ENCODE results near the gene HIF1A. TPM values are rescaled to one million over a fixed set of nuclear protein-coding genes. Genes with fewer than 3 reads are reported as not detected.
A peak's percentile ranks its signal among the peaks of the same experiment; 100 is the strongest.
"Not testable (repeated sequence)": the region's sequence is repeated elsewhere in the genome, so short reads cannot be mapped to it uniquely, and the experiment has no call there.

HIF1A gene
- total and polyA plus RNA-seq, 4 donors: 43.8 to 173 (median 106) TPM

GRCh38 chr14:61654026-61654425, 41.3 kb upstream of the HIF1A start:
- Histone ChIP-seq H3K4me3 (ENCODE audit: low read length in 2 of 2) (no peak overlapping the region), H3K27ac (ENCODE audit: low read depth in 1 of 2, low read length in 2 of 2) (no peak overlapping the region), H3K36me3 (ENCODE audit: control insufficient read depth in 1 of 2, insufficient read depth in 2 of 2, low read length in 1 of 2) (no peaks in the 10 kb centered on the region), H3K9me3 (ENCODE audit: control insufficient read depth, low read length) (no peaks in the 10 kb centered on the region), H3K27me3 (ENCODE audit: control insufficient read depth in 1 of 2, insufficient read depth in 2 of 2, low read length in 1 of 2) (no peaks in the 10 kb centered on the region), H3K4me1 (ENCODE audit: control insufficient read depth in 1 of 2, insufficient read depth in 2 of 2, low read length in 2 of 2) (no peaks in the 10 kb centered on the region)
- DNase-seq (no peak), ATAC-seq (ENCODE audit: low FRiP score) (no peak)
- intact Hi-C loops (cut with DNase I): no loop called here
- WGBS, 2 donors: 73 to 80% methylated on average over 1 of the region's 1 CpG

GRCh38 chr14:61655777-61656176, 39.5 kb upstream of the HIF1A start:
- Histone ChIP-seq H3K27me3 (ENCODE audit: control insufficient read depth in 1 of 2, insufficient read depth in 2 of 2, low read length in 1 of 2) (no peaks in the 10 kb centered on the region), H3K4me3 (ENCODE audit: low read length in 2 of 2) (no peak overlapping the region), H3K36me3 (ENCODE audit: control insufficient read depth in 1 of 2, insufficient read depth in 2 of 2, low read length in 1 of 2) (no peaks in the 10 kb centered on the region), H3K9me3 (ENCODE audit: control insufficient read depth, low read length) (no peaks in the 10 kb centered on the region), H3K27ac (ENCODE audit: low read depth in 1 of 2, low read length in 2 of 2) (no peak overlapping the region), H3K4me1 (ENCODE audit: control insufficient read depth in 1 of 2, insufficient read depth in 2 of 2, low read length in 2 of 2) (peaks cover 0 to 2% of the 10 kb centered on the region in 2 donors)
- intact Hi-C loops (cut with DNase I): no loop called here
- ATAC-seq (ENCODE audit: low FRiP score) (no peak), DNase-seq (no peak)
- WGBS, 2 donors: 88 to 92% methylated on average over 3 of the region's 3 CpGs

- ATAC-seq (ENCODE audit: low FRiP score) (no peak), DNase-seq (no peak)
- peaks cover 0 to 3% of the 10 kb centered on the region in 2 donors for H3K4me1 ChIP-seq (ENCODE audit: control insufficient read depth in 1 of 2, insufficient read depth in 2 of 2, low read length in 2 of 2)
- no peaks in the 10 kb centered on the region for H3K9me3 ChIP-seq (ENCODE audit: control insufficient read depth, low read length)
- no peaks in the 10 kb centered on the region for H3K36me3 ChIP-seq (ENCODE audit: control insufficient read depth in 1 of 2, insufficient read depth in 2 of 2, low read length in 1 of 2)
- H3K4me3 ChIP-seq (ENCODE audit: low read length in 2 of 2): no peak overlapping the region
- H3K27me3 ChIP-seq (ENCODE audit: control insufficient read depth in 1 of 2, insufficient read depth in 2 of 2, low read length in 1 of 2): no peaks in the 10 kb centered on the region
- intact Hi-C loops (cut with DNase I): no loop called here
- H3K27ac ChIP-seq (ENCODE audit: low read depth in 1 of 2, low read length in 2 of 2): no peak overlapping the region
- WGBS, 2 donors: 97% methylated on average over 4 of the region's 4 CpGs
Measured at GRCh38 chr14:61656341-61656740, 39.0 kb upstream of the HIF1A start.

- H3K4me3 ChIP-seq (ENCODE audit: low read length in 2 of 2); H3K36me3 ChIP-seq (ENCODE audit: control insufficient read depth in 1 of 2, insufficient read depth in 2 of 2, low read length in 1 of 2); H3K4me1 ChIP-seq (ENCODE audit: control insufficient read depth in 1 of 2, insufficient read depth in 2 of 2, low read length in 2 of 2); H3K27me3 ChIP-seq (ENCODE audit: control insufficient read depth in 1 of 2, insufficient read depth in 2 of 2, low read length in 1 of 2); ATAC-seq (ENCODE audit: low FRiP score); H3K9me3 ChIP-seq (ENCODE audit: control insufficient read depth, low read length); H3K27ac ChIP-seq (ENCODE audit: low read depth in 1 of 2, low read length in 2 of 2); intact Hi-C loops (cut with DNase I); DNase-seq: not testable (repeated sequence)
- WGBS, 2 donors: 96 to 100% methylated on average over 1 of the region's 3 CpGs
Measured at GRCh38 chr14:61658111-61658510, 37.2 kb upstream of the HIF1A start.

GRCh38 chr14:61659582-61659981, 35.7 kb upstream of the HIF1A start:
- ATAC-seq (ENCODE audit: low FRiP score) (no peak), DNase-seq (no peak)
- Histone ChIP-seq H3K36me3 (ENCODE audit: control insufficient read depth in 1 of 2, insufficient read depth in 2 of 2, low read length in 1 of 2) (no peaks in the 10 kb centered on the region), H3K9me3 (ENCODE audit: control insufficient read depth, low read length) (no peaks in the 10 kb centered on the region), H3K27me3 (ENCODE audit: control insufficient read depth in 1 of 2, insufficient read depth in 2 of 2, low read length in 1 of 2) (no peaks in the 10 kb centered on the region), H3K4me1 (ENCODE audit: control insufficient read depth in 1 of 2, insufficient read depth in 2 of 2, low read length in 2 of 2) (peaks cover 2 to 5% of the 10 kb centered on the region in 2 donors), H3K27ac (ENCODE audit: low read depth in 1 of 2, low read length in 2 of 2) (no peak overlapping the region), H3K4me3 (ENCODE audit: low read length in 2 of 2) (no peak overlapping the region)
- WGBS, 2 donors: 97 to 100% methylated on average over 2 of the region's 2 CpGs
- intact Hi-C loops (cut with DNase I): no loop called here

GRCh38 chr14:61661471-61662400, 33.6 kb upstream of the HIF1A start:
- H3K27ac ChIP-seq (ENCODE audit: low read depth in 1 of 2, low read length in 2 of 2): peak overlapping the region in 1 of 2 donors; percentile 67
- no peak for ATAC-seq (ENCODE audit: low FRiP score)

GRCh38 chr14:61662437-61663311, 32.6 kb upstream of the HIF1A start:
- no peak for DNase-seq
- H3K4me3 ChIP-seq (ENCODE audit: low read length in 2 of 2): no peak overlapping the region
- H3K36me3 ChIP-seq (ENCODE audit: control insufficient read depth in 1 of 2, insufficient read depth in 2 of 2, low read length in 1 of 2): no peaks in the 10 kb centered on the region
- WGBS, 2 donors: 92 to 94% methylated on average over 13 of the region's 13 CpGs
- peak overlapping the region in 1 of 2 donors; percentile 66 for H3K27ac ChIP-seq (ENCODE audit: low read depth in 1 of 2, low read length in 2 of 2)
- peaks cover 2 to 5% of the 10 kb centered on the region in 2 donors for H3K4me1 ChIP-seq (ENCODE audit: control insufficient read depth in 1 of 2, insufficient read depth in 2 of 2, low read length in 2 of 2)
- H3K27me3 ChIP-seq (ENCODE audit: control insufficient read depth in 1 of 2, insufficient read depth in 2 of 2, low read length in 1 of 2): no peaks in the 10 kb centered on the region
- intact Hi-C loops (cut with DNase I): no loop called here
- no peaks in the 10 kb centered on the region for H3K9me3 ChIP-seq (ENCODE audit: control insufficient read depth, low read length)
- ATAC-seq (ENCODE audit: low FRiP score): peak; percentile 22

More at GRCh38 chr14:61661471-61662400, 33.6 kb upstream of the HIF1A start:
- intact Hi-C loops (cut with DNase I): no loop called here
- Histone ChIP-seq H3K9me3 (ENCODE audit: control insufficient read depth, low read length) (no peaks in the 10 kb centered on the region), H3K27me3 (ENCODE audit: control insufficient read depth in 1 of 2, insufficient read depth in 2 of 2, low read length in 1 of 2) (no peaks in the 10 kb centered on the region), H3K4me1 (ENCODE audit: control insufficient read depth in 1 of 2, insufficient read depth in 2 of 2, low read length in 2 of 2) (peaks cover 2 to 5% of the 10 kb centered on the region in 2 donors), H3K36me3 (ENCODE audit: control insufficient read depth in 1 of 2, insufficient read depth in 2 of 2, low read length in 1 of 2) (no peaks in the 10 kb centered on the region), H3K4me3 (ENCODE audit: low read length in 2 of 2) (peak overlapping the region in 1 of 2 donors; percentile 31)
- DNase-seq: no peak
- WGBS, 2 donors: 18 to 20% methylated on average over 6 of the region's 6 CpGs

- H3K4me1 ChIP-seq (ENCODE audit: control insufficient read depth in 1 of 2, insufficient read depth in 2 of 2, low read length in 2 of 2): peaks cover 2 to 5% of the 10 kb centered on the region in 2 donors
- no peak overlapping the region for H3K4me3 ChIP-seq (ENCODE audit: low read length in 2 of 2)
- intact Hi-C loops (cut with DNase I): no loop called here
- H3K9me3 ChIP-seq (ENCODE audit: control insufficient read depth, low read length): no peaks in the 10 kb centered on the region
- DNase-seq (no peak), ATAC-seq (ENCODE audit: low FRiP score) (no peak)
- no peak overlapping the region for H3K27ac ChIP-seq (ENCODE audit: low read depth in 1 of 2, low read length in 2 of 2)
- H3K27me3 ChIP-seq (ENCODE audit: control insufficient read depth in 1 of 2, insufficient read depth in 2 of 2, low read length in 1 of 2): no peaks in the 10 kb centered on the region
- WGBS, 2 donors: 82 to 86% methylated on average over 7 of the region's 7 CpGs
- no peaks in the 10 kb centered on the region for H3K36me3 ChIP-seq (ENCODE audit: control insufficient read depth in 1 of 2, insufficient read depth in 2 of 2, low read length in 1 of 2)
Measured at GRCh38 chr14:61663312-61663979, 31.9 kb upstream of the HIF1A start.
